Progenitor cell of endocrine pancreas (in vitro differentiated cells): ENCODE results near the gene TLL1. TPM values are rescaled to one million over a fixed set of nuclear protein-coding genes. Genes with fewer than 3 reads are reported as not detected.

Experiments
- DNase-seq: peaks from one replicate; pipeline ENCODE4 v3.0.0; 2021; ENCODE audit warnings: low spot score; ENCODE audit not compliant: unreplicated experiment
- H3K27ac Mint-ChIP-seq: 2 replicates; pipeline ENCODE4 v1.8.0; 2021; ENCODE audit warnings: mild to moderate bottlenecking, moderate library complexity, mixed read lengths
- H3K27me3 Mint-ChIP-seq: 2 replicates; pipeline ENCODE4 v1.8.0; 2021; ENCODE audit warnings: mixed read lengths
- H3K36me3 Mint-ChIP-seq: 2 replicates; pipeline ENCODE4 v1.8.0; 2022; ENCODE audit warnings: mixed read lengths; ENCODE audit not compliant: insufficient read depth
- H3K4me1 Mint-ChIP-seq: 2 replicates; pipeline ENCODE4 v1.8.0; 2021; ENCODE audit warnings: low read depth, mixed read lengths
- H3K4me3 Mint-ChIP-seq: 2 replicates; pipeline ENCODE4 v1.8.0; 2021; ENCODE audit warnings: low read depth, mild to moderate bottlenecking, moderate library complexity, mixed read lengths
- H3K9me3 Mint-ChIP-seq: 2 replicates; pipeline ENCODE4 v1.8.0; 2021; ENCODE audit warnings: low read depth, mixed read lengths
- CTCF ChIP-seq: fragments of 200-600 bp; sonication (generic); IDR thresholded peaks from one replicate; pipeline ENCODE4 v1.5.0; 2021; ENCODE audit warnings: antibody characterized with exemption, mild to moderate bottlenecking; ENCODE audit not compliant: unreplicated experiment
- total RNA-seq: library from RNA; stranded (reverse); gene quantifications from 2 replicates; pipeline ENCODE4 v1.2.1, GENCODE V29; 2021

TLL1 gene
- total RNA-seq, 1 donor from 2014 or later, result not detected

- H3K4me3 Mint-ChIP-seq, result no peak overlapping the region
- H3K27me3 Mint-ChIP-seq, result no peaks in the 10 kb centered on the region
- H3K36me3 Mint-ChIP-seq, result no peaks in the 10 kb centered on the region
- H3K27ac Mint-ChIP-seq, result no peak overlapping the region
- no peak for DNase-seq
- H3K9me3 Mint-ChIP-seq, result no peaks in the 10 kb centered on the region
- H3K4me1 Mint-ChIP-seq, result no peaks in the 10 kb centered on the region
- no peak for TF ChIP-seq CTCF
Observed at GRCh38 chr4:166039822-166040221, 166.8 kb downstream of the TLL1 start.

GRCh38 chr4:166042510-166043055 is 169.5 kb downstream of the TLL1 start:
- H3K36me3 Mint-ChIP-seq, result no peaks in the 10 kb centered on the region
- no peaks in the 10 kb centered on the region for H3K9me3 Mint-ChIP-seq
- no peak overlapping the region for H3K4me3 Mint-ChIP-seq
- no peaks in the 10 kb centered on the region for H3K27me3 Mint-ChIP-seq
- no peaks in the 10 kb centered on the region for H3K4me1 Mint-ChIP-seq
- no peak for DNase-seq
- no peak for TF ChIP-seq CTCF
- no peak overlapping the region for H3K27ac Mint-ChIP-seq

GRCh38 chr4:166043801-166044200 is 170.8 kb downstream of the TLL1 start:
- H3K4me1 Mint-ChIP-seq, result no peaks in the 10 kb centered on the region
- no peak overlapping the region for H3K27ac Mint-ChIP-seq
- no peaks in the 10 kb centered on the region for H3K36me3 Mint-ChIP-seq
- no peak overlapping the region for H3K4me3 Mint-ChIP-seq
- TF ChIP-seq CTCF, result no peak
- no peaks in the 10 kb centered on the region for H3K27me3 Mint-ChIP-seq
- DNase-seq, result no peak
- H3K9me3 Mint-ChIP-seq, result no peaks in the 10 kb centered on the region

GRCh38 chr4:166044871-166045270 is 171.8 kb downstream of the TLL1 start:
- Mint-ChIP-seq H3K4me1 (no peaks in the 10 kb centered on the region), H3K36me3 (no peaks in the 10 kb centered on the region)
- TF ChIP-seq CTCF, result no peak

GRCh38 chr4:166045457-166045856 is 172.4 kb downstream of the TLL1 start:
- no peaks in the 10 kb centered on the region for H3K9me3 Mint-ChIP-seq
- H3K27ac Mint-ChIP-seq, result no peak overlapping the region
- no peaks in the 10 kb centered on the region for H3K4me1 Mint-ChIP-seq
- no peaks in the 10 kb centered on the region for H3K36me3 Mint-ChIP-seq
- DNase-seq, result no peak
- H3K27me3 Mint-ChIP-seq, result no peaks in the 10 kb centered on the region
- no peak for TF ChIP-seq CTCF
- H3K4me3 Mint-ChIP-seq, result no peak overlapping the region

More at GRCh38 chr4:166044871-166045270, 171.8 kb downstream of the TLL1 start:
- Mint-ChIP-seq H3K27me3 (no peaks in the 10 kb centered on the region), H3K4me3 (no peak overlapping the region), H3K27ac (no peak overlapping the region), H3K9me3 (no peaks in the 10 kb centered on the region)
- DNase-seq, result no peak
